Ovary (tissue), 9 donors: ENCODE results near the gene SIPA1L3. TPM values are rescaled to one million over a fixed set of nuclear protein-coding genes. Genes with fewer than 3 reads are reported as not detected.

Experiments
- DNase-seq, 5 donors: peaks; one replicate each; pipeline ENCODE4 v3.0.0-alpha.2; 2019 to 2020
- H3K27ac ChIP-seq, 2 donors: fragments of 200-600 bp; one replicate each; pipeline versions ENCODE4 v1.5.1 to v1.8.0; 2019 to 2022
- H3K27me3 ChIP-seq: fragments of 200-600 bp; one replicate; pipeline ENCODE4 v1.8.0; 2022
- H3K36me3 ChIP-seq: fragments of 200-600 bp; sonication (generic); one replicate; pipeline ENCODE4 v1.5.1; 2019
- H3K4me1 ChIP-seq: one replicate; pipeline ENCODE4 v1.8.1; 2013; ENCODE audit warnings: mild to moderate bottlenecking, moderate library complexity; ENCODE audit not compliant: insufficient read depth
- H3K4me3 ChIP-seq: fragments of 200-600 bp; sonication (generic); one replicate; pipeline ENCODE4 v1.5.1; 2017
- H3K9me3 ChIP-seq, 2 donors: fragments of 200-600 bp in 1 of 2; sonication (generic) in 1 of 2; one replicate each; pipeline versions ENCODE4 v1.5.1 to v1.8.1; 2013 to 2019; ENCODE audit warnings: mild to moderate bottlenecking in 1 of 2, moderate library complexity in 1 of 2
- CTCF ChIP-seq, 3 donors: fragments of 450-650 bp in 2 of 3; fragments of 200-600 bp in 1 of 3; IDR thresholded peaks; one replicate each; pipeline versions ENCODE4 v1.5.1 to v1.8.0; 2016 to 2022; ENCODE audit warnings: antibody characterized with exemption in 3 of 3, mild to moderate bottlenecking in 1 of 3
- EP300 ChIP-seq: sonication (generic); formaldehyde crosslinking; IDR thresholded peaks from one replicate; pipeline ENCODE4 v1.6.1; 2017; ENCODE audit warnings: antibody characterized with exemption
- POLR2A ChIP-seq: fragments of 450-650 bp; IDR thresholded peaks from one replicate; pipeline ENCODE4 v1.6.1; 2017; ENCODE audit warnings: antibody characterized with exemption, mild to moderate bottlenecking, moderate library complexity
- WGBS, 3 donors: extraction: QIAGEN DNeasy Blood & Tissue Kit in 1 of 3; methylation state at CpG; one replicate each; pipeline versions ENCODE4 v1.1.5 to v1.1.7; 2013 to 2017; 5-methylcytosine and 5-hydroxymethylcytosine counted together
- intact Hi-C, 4 donors: fragments of 100-400 bp; cut with DNase I; formaldehyde crosslinking; loops; one replicate each; pipeline versions ENCODE4 v1.11.0 to v1.15.1; 2022 to 2023
- polyA plus RNA-seq, 2 donors: library from polyadenylated mRNA; stranded (reverse); fragments of 200-250 nt in 1 of 2; fragments of 350-450 nt in 1 of 2; fragmentation: Illumina TruSeq in 1 of 2; extraction: RNeasy Lipid Tissue Mini Kit (QIAGEN cat#74804) in 1 of 2; gene quantifications; one replicate each; pipeline ENCODE4 v1.2.3, GENCODE V29; 2013 to 2014
- total RNA-seq, 7 donors: library from RNA; depleted of rRNA in 2 of 7; stranded (reverse); fragments of >200 nt in 2 of 7; fragmentation: NEBNext Ultra II Directional in 3 of 7; extraction: Animal tissue kit (Norgen Biotek cat#: 25700) in 3 of 7; gene quantifications; one replicate each; pipeline versions ENCODE4 v1.1.0 to v1.2.4, GENCODE V29; 2016 to 2023
- donor health status: DM: no; HTN: no; CAD: no; lungs with moderate emphysema.
- donor health status: DM: no; HTN: no; CAD: no.
- donor health status: Bipolar disorder and iron deficiency.
- donor health status: DM: yes; HTN: yes; CAD: no.
- donor health status: DM: no; HTN: no; CAD: no.
- donor health status: DM: yes; HTN: yes; CAD: no.

SIPA1L3 gene
- total and polyA plus RNA-seq, 9 donors: 4.5 to 27.9 (median 18.2) TPM

DNA sequence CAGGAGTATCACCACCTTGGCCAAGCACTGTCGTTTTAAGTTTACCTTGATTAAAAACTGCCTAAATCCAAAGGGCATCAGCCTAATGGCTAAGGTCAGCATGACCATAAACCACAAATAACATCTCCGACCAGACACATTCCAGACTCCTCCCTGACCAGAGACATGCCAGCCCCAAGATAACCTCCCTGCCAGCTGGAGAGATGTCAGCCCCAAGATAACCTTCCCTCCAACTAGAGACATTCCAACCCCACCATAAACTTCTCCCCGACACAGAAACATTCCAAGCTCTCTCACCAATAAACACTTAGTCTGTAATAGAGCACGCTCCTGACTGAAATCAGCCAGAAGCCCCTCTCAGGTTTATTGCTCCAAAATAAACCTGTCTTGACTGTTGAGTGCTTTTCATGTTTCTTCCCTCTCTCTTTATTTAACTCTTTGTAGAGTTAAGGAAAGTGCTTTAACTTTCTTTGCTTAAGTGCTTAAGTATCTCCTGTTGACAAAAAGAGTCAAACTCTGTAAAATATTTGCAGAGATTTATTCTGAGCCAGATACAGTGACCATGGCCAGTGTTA, 37.2 kb upstream of the SIPA1L3 start:
- Histone ChIP-seq H3K36me3 (no peaks in the 10 kb centered on the region), H3K27ac (no peak overlapping the region), H3K4me1 (no peaks in the 10 kb centered on the region), H3K9me3 (peaks cover 0 to 3% of the 10 kb centered on the region in 2 donors), H3K4me3 (no peak overlapping the region), H3K27me3 (no peaks in the 10 kb centered on the region)
- DNase-seq: no peak
- intact Hi-C loops: no loop called here
- TF ChIP-seq POLR2A (no peak), EP300 (no peak), CTCF (IDR thresholded peaks at IDR 0.05) (no peak)
- WGBS, 3 donors: 27 to 37% (median 28%) methylated on average over 4 of the region's 4 CpGs

DNA sequence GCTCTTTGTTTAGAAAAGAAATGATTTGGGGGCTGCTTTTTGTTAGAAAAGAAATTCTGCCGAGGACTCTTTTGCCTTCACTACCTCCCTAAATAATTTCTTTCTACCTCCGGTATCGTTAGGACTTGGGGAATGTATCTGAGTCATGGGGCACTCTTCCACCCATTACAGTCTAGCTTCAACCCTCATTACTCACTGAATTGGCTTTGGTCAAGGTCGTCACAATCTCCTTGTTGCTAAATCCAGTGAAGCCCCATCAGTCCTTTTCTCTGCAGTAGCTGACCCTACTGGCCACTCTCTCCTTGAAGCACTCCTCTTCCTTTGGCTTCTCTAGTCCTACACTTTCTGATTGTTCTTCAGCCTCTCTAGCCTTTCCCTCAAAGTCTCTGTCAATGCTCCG, 34.6 kb upstream of the SIPA1L3 start:
- Histone ChIP-seq H3K36me3 (no peaks in the 10 kb centered on the region), H3K9me3 (peaks cover 0 to 3% of the 10 kb centered on the region in 2 donors), H3K4me1 (no peaks in the 10 kb centered on the region), H3K27me3 (no peaks in the 10 kb centered on the region), H3K27ac (no peak overlapping the region), H3K4me3 (no peak overlapping the region)
- WGBS, 3 donors: 44 to 50% (median 50%) methylated on average over 5 of the region's 5 CpGs
- intact Hi-C loops: no loop called here
- DNase-seq: no peak
- TF ChIP-seq POLR2A: no peak
- TF ChIP-seq EP300: no peak
- no peak for TF ChIP-seq CTCF (IDR thresholded peaks at IDR 0.05)

DNA sequence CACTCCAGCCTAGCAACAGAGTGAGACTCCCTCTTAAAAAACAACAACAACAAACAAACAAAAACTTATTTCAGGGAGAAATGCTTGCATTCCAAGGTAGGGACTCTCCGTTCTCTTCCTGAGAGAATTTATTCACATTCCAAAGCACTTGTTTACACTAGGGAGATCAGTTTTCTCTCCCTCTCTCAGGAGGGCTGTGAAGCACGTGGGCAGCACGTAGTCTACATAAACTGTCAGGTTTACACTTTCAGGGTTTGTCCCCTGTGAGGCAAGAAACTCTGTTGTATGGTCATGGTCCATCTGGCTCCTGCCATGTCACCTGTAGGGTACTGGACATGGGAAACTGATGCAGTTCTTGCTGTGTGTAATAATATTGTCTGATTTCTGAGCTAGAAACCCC, 32.2 kb upstream of the SIPA1L3 start:
- 0 to 6% (median 3%) methylated on average over 3 of the region's 3 CpGs for WGBS, 3 donors
- no peak for DNase-seq
- intact Hi-C loops: no loop called here
- Histone ChIP-seq H3K4me1 (no peaks in the 10 kb centered on the region), H3K27me3 (no peaks in the 10 kb centered on the region), H3K9me3 (peaks cover 0 to 3% of the 10 kb centered on the region in 2 donors), H3K27ac (no peak overlapping the region), H3K36me3 (no peaks in the 10 kb centered on the region), H3K4me3 (no peak overlapping the region)
- TF ChIP-seq POLR2A (no peak), CTCF (IDR thresholded peaks at IDR 0.05) (no peak), EP300 (no peak)

GRCh38 chr19:37876032-37876431, 31.0 kb upstream of the SIPA1L3 start:
- intact Hi-C loops: no loop called here
- no peaks in the 10 kb centered on the region for H3K4me1 ChIP-seq
- no peaks in the 10 kb centered on the region for H3K27me3 ChIP-seq
- no peak for DNase-seq
- no peaks in the 10 kb centered on the region for H3K36me3 ChIP-seq
- 48 to 59% (median 57%) methylated on average over 2 of the region's 2 CpGs for WGBS, 3 donors
- TF ChIP-seq EP300 (no peak), CTCF (IDR thresholded peaks at IDR 0.05) (no peak), POLR2A (no peak)
- H3K9me3 ChIP-seq: no peaks in the 10 kb centered on the region
- no peak overlapping the region for H3K27ac ChIP-seq
- H3K4me3 ChIP-seq: no peak overlapping the region
